H1 (cell line): ENCODE data around the gene TP73.

ENCODE experiments used
- BRCA1 ChIP-seq: IDR thresholded peaks from 2 replicates; pipeline ENCODE4 v1.6.1; 2012; ENCODE audit warnings: low read depth, low read length, improper control_type of control experiment
- SIN3A ChIP-seq, 2 experiments: IDR thresholded peaks in 1 of 2; conservative IDR thresholded peaks in 1 of 2; 2 replicates each; pipeline ENCODE4 v1.6.1; 2011 to 2012; ENCODE audit warnings: low read length in 2 of 2, improper control_type of control experiment in 1 of 2, low read depth in 1 of 2, mild to moderate bottlenecking in 1 of 2

GRCh38 chr1:3651026-3651929 is 1.0 kb upstream of the TP73 start:
- TF ChIP-seq BRCA1 (no peak), SIN3A (conservative IDR thresholded peaks at IDR 0.05 in 1 of 2, IDR thresholded peaks at IDR 0.05 in 1 of 2; ENCODE audit: low read depth in 1 of 2, low read length in 2 of 2) (no peak)
